Fibroblast of the conjunctiva (primary cell): ENCODE data around the gene KCNJ8.
"Not testable (repeated sequence)": the region's sequence is repeated elsewhere in the genome, so short reads cannot be mapped to it uniquely, and the experiment has no call there.

Experiments
- DNase-seq: peaks from one replicate; pipeline ENCODE4 v3.0.0-alpha.2; 2010; ENCODE audit warnings: low read depth

KCNJ8 gene

DNA sequence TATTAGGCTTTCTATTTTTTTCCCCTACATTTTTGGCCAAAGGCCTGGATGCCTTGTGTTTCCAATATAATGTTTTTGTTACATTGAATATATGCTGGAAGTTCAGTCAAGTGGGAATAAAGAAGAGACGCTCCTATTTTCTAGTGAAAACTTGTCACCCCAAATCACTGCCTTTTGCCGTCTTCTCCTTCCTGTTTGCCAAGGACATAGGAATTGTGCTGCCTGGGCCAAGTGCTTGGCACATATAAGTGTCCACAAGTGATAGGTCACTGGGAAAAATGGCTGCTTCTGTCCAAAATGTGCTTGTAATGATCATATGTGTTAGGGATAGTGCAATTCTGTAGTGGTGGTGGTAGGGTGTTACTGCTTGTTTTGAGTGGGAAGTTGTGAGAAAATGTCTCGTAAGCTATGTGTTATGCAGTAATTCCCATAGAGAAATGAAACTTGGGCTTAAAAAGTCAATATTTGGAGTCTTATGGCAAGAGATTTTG, 11.6 kb upstream of the KCNJ8 start:
- DNase-seq, result no peak

DNA sequence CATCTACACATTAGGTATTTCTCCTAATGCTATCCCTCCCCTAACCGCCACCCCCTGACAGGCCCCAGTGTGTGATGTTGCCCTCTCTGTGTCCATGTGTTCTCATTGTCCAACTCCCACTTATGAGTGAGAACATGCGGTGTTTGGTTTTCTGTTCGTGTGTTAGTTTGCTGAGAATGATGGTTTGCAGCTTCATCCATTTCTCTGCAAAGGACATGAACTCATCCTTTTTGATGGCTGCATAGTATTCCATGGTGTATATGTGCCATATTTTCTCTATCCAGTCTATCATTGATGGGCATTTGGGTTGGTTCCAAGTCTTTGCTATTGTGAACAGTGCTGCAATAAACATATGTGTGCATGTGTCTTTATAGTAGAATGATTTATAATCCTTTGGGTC, 8.2 kb upstream of the KCNJ8 start:
- DNase-seq, result not testable (repeated sequence)

DNA sequence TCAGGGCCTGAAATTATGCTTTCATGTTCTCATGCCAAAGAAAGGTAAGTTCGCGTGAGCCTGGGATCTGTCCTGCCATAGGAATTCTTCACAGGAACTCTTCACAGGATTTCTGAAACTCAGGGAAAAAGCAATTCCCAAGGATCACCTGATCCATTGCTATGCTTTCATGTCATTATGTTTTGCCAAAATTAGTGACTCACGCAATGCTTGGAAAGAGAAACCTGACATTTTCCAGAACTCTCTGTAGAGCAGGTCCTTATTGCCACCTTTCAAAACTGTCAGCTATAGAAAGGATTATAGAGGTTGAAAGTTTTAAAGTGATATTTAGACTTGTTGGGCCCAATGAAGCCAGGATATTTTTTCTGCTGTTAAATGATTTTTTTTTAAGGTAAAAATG, 6.3 kb upstream of the KCNJ8 start:
- DNase-seq, result no peak

- no peak for DNase-seq
Measured at GRCh38 chr12:21776175-21776574, 1.7 kb upstream of the KCNJ8 start.

GRCh38 chr12:21775133-21775820, 771 bp upstream of the KCNJ8 start:
- no peak for DNase-seq

GRCh38 chr12:21773806-21774205, 700 bp downstream of the KCNJ8 start:
- no peak for DNase-seq

- no peak for DNase-seq
Measured at GRCh38 chr12:21773263-21773741, 1.2 kb downstream of the KCNJ8 start.

GRCh38 chr12:21771311-21771710, 3.2 kb downstream of the KCNJ8 start:
- no peak for DNase-seq

- DNase-seq, result no peak
Measured at GRCh38 chr12:21769307-21769706, 5.2 kb downstream of the KCNJ8 start.

DNA sequence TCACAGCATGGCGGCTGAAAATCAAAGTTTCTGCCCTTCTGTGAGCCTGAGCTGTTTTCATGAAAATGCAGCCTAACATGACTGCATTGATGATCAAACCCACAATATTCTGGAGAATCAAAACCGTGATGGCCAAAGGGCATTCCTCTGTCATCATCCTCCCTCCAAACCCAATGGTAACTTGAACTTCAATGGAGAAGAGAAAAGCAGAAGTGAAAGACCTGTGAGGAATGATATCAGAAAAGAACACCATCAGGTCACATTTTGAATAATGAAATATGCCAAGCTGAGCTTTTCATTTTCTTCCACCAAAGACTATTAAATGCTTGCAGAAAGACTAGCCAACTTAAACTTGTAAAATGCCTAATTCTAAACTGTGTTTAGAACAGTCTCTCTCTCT, 8.1 kb downstream of the KCNJ8 start:
- DNase-seq, result no peak

- DNase-seq, result no peak
Measured at GRCh38 chr12:21764950-21765349, 9.6 kb downstream of the KCNJ8 start.

DNA sequence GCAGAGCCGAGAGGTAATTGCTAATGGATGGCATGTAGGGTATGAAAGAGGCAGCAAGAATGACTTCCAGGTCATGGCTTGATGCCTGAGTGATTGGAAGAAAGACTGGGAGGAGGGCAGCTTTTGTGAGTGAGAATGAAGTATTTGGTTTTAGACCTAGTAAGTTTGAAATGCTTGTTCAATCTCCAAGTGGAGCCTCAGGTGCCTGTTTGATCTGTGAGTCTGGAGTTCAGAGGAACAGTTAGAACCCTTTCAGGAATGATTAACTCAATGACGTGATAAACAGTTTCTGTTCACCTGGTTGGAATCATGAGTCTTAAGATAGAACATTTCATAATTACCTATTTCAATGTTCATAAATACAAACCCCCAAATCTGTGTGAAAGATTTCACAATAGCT, 10.4 kb downstream of the KCNJ8 start:
- DNase-seq, result no peak

DNA sequence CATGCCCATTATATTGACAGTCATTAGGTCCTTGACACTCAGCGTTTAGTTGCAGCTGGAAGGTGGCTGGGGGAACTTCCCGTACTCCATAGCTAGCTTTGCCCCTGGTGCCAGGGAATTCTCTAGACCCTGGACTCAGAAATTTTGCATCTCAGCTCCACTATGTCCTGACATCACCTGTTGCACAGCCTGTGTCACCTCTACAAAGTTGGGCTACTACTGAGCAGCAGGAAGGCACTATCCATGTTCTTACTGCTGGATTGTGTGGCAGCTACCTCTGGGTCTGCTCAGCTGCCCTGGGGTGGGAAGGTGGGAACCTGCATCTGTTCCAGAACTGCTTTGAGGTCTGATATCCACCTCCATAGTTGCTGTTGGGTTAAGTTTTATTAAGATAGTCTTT, 11.0 kb downstream of the KCNJ8 start:
- DNase-seq, result no peak

DNA sequence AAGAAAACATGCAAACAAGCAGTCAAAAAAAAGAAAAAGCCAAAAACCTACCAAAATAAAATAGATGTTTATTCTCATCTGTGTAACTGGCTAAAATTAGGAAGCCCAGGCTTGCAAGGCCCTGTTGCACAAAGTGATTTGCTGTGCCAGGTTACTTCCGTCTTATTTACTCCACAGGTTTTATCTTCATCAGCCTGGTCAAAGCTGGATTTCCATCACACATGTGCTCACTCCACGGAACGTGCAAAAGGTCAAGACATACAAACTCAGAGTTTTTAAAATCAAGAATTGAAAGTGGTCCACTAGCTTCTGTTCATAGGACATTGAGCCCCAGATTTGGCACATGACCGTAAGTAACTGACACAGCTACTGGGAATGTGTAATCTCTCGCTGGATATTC, 14.8 kb downstream of the KCNJ8 start:
- DNase-seq, result no peak

DNA sequence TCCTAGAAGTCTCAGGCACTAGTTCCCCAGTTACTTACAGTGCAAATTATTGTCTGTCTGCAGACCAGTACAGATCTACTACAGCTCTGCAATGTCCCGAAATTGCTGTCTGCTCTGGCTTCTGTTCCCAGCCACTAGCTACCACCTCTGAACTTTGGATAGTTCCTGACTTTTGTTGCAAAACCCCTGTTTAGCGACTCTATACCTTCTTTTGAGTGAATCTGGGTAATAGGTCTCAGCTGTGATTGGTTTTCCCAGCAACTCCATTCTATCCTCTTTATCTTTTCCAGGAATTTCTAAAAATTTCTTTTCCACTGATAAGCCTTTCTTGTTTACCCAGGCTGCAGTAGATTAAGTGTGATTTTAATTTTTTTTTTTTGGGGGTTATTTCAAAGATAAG, 16.8 kb downstream of the KCNJ8 start:
- no peak for DNase-seq

GRCh38 chr12:21756699-21757098, 17.8 kb downstream of the KCNJ8 start:
- no peak for DNase-seq

- DNase-seq, result no peak
Measured at GRCh38 chr12:21751517-21751916, 23.0 kb downstream of the KCNJ8 start.

- no peak for DNase-seq
Measured at GRCh38 chr12:21745258-21745657, 29.2 kb downstream of the KCNJ8 start.

GRCh38 chr12:21731144-21731543, 43.4 kb downstream of the KCNJ8 start:
- DNase-seq, result no peak

DNA sequence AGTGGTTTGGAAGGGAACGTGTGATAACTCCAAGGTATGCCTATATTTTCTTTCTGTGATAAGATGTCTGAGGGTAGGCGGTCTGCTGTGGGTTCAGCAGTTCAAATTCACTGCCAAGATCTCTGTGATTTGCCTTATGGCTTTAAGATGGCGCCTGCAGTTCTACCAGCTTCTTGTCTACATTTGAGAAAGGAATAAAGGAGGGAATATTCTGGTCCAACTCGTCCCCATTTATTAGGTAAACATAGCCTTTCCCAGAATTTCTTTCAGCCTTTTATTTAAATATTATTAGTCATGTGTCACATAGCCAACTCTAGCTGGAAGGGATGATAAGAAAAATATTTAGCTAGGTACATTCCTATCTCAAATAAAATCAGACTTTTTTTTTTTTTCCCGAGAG, 48.8 kb downstream of the KCNJ8 start:
- no peak for DNase-seq

DNA sequence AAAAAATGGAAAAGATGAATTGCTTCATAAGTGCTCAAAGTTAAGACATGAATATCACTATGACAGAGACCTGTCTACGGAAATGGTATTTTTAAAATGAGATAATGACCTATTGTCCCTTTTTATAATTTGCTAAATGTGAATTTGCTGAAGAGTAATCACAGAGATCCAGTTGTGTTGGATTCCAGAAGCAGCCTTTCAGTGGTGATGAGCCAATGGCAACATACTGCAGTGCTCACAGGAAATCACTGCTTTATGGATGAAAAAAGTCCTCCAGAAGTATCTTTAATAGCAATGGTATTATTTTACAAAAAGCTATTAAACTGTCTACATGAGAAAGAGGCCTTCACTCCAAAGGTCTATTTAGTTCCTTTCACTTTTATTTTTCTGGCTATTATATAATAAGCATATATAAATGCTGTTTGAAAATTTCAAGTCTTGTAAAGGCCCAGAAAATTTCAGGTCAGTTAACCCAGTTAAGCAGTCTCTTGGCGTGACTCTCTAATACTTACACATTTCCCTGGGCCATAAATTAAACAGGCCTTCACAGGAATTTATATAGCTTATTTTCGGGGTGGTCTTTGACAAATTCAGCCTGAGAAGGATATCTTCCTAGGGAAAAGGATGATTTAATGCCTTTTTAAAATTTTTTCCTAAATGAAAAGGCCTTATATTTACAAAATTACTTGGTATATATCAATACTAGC, 55.4 kb downstream of the KCNJ8 start:
- DNase-seq, result no peak

DNA sequence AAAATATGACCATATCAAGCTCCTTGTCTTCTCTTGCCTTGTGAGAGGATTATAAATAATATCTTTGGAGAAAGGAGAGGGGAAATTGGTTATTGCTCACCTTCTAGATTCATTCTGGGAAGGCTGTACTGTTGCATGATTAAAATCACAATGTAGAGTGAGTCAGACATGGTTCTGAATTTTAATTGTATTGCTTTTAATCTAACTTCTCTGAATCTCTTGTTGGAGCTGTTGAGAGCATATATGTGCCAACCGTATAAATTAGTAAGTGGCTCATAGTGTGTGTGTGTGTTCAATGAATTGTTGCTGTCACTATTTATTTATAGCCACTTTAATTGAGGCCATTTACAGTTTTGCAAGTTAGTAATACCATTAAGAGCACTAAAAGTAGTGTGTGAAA, 56.1 kb downstream of the KCNJ8 start:
- DNase-seq, result no peak

- DNase-seq, result no peak
Measured at GRCh38 chr12:21717767-21718166, 56.7 kb downstream of the KCNJ8 start.

GRCh38 chr12:21715386-21715785, 59.1 kb downstream of the KCNJ8 start:
- DNase-seq, result no peak
